Limb (tissue), 2 donors: ENCODE results near the gene TSPAN13.
A peak's percentile ranks its signal among the peaks of the same experiment; 100 is the strongest.

Experiments used
- DNase-seq, 2 donors: peaks; one replicate each; pipeline ENCODE4 v3.0.0-alpha.2; 2016; ENCODE audit errors: extremely low spot score in 2 of 2

Gene TSPAN13

DNA sequence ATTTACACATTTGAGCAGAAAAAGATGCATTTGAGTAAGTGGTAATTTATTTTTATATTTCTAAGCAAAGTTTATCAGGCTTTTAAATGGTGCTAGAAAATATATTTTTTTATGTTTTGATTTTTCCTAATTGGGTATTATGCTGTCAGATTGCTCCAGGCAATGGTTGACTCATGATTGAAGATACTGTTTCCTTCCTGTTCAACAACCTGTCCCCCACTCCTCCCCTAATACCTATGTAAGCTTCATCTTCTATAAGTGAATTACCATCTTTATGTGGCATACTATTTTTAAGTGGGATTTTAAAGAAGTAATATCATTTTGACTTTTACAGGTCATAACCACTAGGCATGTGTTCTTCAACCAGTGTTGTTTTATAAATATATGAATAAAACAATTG lies 21.4 kb downstream of the TSPAN13 start:
- DNase-seq = no peak

DNA sequence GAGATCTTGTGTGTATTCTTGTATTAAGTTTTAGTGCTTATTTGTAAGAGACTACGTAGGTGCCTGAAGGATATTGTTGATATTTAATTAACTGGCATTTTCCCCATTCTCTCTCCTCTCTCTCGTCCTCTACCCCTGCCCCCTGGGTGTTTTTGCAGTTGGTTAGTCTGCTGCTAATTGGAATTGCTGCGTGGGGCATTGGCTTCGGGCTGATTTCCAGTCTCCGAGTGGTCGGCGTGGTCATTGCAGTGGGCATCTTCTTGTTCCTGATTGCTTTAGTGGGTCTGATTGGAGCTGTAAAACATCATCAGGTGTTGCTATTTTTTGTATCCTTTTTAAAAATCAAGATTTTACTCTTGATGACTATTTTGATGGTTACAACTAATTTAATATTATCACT lies 22.5 kb downstream of the TSPAN13 start:
- DNase-seq = no peak

DNA sequence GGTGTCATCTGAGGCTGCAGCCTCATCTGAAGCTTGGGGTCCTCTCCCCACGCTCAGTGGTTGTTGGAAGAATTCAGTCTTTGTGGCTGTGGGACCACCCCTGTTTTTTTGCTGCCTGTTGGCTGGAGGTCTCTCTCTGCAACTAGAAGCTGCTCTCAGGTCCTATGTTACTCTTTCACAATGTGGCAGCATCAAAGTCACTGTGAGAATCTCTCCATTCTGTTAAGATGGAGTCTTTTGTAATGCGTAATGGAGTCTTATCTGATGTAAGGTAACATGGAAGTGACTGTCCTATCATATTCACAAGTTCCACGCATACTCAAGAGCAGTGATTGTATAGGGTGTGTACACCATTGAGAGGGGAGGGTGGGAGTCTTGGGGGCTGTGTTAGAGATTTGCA lies 24.9 kb downstream of the TSPAN13 start:
- DNase-seq = no peak

DNA sequence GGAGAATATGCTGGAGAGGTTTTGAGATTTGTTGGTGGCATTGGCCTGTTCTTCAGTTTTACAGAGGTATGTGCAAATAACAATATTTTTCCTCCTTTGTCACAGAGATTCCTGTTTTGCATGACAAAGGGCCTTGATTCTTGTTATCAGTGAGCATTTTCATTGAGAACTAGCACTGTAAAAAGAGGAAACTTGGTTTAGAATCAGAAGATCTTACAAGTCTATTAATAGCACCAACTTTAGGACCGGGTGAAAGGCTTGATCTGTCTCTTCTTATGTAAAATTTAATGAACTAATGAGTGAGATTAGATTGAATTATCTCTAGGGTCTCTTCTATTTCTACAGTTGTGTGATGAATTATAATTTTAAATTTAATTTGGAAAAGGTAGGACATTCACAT lies 25.5 kb downstream of the TSPAN13 start:
- no peak for DNase-seq

DNA sequence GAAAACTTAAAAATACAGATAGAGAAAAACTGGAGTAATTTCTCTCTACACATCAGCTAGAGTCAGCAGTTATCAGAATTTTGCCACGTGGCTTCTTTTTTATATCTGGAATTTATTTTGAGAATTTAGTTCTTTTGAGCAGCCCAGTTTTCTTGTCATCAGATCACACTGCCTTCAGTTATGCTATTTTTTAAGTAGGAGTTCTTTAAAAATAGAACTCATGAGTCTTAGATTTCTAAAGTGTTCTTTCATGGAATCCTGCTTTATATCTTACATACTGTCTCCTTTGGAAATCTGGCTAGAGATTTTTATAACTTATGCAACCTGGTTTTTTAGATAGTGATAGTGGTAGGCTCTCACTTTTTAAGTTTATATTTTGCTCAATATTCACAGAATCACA lies 27.0 kb downstream of the TSPAN13 start:
- no peak for DNase-seq

DNA sequence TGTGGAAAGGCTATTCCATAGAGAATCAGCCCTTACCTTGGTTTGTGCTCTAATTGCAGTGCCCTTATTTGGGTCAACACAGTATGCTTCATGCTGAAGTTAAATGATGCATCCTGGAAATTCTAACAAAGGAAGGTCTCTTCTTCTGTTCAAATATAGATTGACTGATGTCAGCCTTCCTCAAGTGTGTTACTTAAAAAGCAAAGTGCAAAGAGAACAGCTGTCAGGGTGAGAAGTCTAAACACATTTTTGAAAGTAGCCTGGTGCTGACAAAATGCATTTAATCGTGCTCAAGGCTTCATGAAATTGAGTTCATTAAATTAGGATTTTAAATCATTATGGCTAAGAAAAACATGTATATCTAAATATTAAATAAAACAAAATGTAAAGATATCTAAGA lies 31.8 kb downstream of the TSPAN13 start:
- no peak for DNase-seq

DNA sequence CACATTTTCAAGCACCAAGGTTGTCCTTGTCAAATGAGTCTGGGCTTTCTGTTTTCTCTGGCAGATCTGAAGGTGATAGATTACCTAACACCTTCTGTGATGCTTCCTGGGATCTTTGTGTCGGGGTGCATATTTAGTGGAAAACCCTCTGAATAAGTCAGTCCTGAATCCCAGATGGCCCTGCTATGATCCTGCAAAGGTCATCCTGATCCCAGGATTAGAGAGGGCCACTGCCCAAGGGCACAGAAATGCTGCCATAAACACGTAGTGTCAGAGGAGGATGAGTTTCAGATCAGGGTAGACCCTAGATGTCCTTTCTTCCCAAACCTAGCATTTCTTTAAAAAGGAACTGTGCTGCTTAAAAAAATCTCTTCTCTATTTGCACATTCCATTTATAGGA lies 32.3 kb downstream of the TSPAN13 start:
- no peak for DNase-seq

DNA sequence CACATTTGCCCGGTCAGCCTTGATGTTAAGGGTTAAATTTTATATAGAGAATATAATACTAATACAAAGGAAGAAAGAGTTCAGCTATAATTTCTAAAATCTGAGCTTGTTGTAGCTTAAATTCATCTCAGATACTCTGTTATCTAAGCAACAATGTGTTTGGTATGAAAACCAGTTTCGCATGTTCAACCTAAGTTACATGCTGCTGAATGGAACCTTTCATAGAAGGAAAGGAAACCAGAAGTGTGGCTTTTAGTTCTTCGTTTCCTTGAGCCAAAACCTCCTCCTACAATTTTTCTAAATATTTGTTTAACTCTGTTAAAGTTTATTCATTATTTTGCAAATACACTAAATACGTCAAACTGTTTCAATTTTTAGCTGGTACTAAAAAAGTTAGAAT lies 32.7 kb downstream of the TSPAN13 start:
- DNase-seq = no peak

DNA sequence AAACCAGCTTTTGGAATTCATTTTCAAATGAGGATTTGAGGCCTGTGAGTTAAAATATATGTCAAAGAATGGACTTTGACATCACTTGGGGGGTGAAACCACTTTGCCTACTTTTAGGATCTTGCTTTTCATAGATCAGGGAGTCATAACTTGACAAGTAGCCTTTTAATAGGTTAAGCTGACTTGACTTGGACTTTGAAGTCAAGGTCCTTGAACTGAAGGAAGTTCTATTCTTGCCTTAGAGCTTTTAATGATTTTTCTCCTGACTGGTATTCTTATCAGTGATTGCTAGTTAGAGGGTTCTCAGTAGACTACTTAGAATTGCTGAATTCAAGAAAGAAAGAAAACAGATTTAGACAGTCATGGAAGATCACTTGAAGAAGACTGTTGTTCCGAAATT lies 33.6 kb downstream of the TSPAN13 start:
- no peak for DNase-seq

DNA sequence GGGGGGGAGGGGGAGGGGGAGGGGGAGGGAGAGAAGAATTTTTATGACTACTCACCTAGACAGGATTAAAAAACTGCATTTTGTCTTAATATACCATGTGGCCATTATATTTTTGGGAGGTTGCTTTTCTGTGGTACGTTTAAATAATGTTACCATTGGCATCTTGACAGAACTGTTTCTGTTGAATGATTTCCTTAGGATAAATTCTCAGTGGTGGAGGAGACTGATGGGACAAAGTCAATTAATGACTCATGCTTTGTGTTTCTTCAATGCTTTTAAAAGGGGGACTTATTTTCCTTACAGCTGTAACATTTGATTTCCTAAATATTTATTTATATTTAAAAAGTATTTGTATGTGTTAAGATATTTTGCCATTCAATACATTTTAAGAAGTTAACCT lies 37.5 kb downstream of the TSPAN13 start:
- no peak for DNase-seq

DNA sequence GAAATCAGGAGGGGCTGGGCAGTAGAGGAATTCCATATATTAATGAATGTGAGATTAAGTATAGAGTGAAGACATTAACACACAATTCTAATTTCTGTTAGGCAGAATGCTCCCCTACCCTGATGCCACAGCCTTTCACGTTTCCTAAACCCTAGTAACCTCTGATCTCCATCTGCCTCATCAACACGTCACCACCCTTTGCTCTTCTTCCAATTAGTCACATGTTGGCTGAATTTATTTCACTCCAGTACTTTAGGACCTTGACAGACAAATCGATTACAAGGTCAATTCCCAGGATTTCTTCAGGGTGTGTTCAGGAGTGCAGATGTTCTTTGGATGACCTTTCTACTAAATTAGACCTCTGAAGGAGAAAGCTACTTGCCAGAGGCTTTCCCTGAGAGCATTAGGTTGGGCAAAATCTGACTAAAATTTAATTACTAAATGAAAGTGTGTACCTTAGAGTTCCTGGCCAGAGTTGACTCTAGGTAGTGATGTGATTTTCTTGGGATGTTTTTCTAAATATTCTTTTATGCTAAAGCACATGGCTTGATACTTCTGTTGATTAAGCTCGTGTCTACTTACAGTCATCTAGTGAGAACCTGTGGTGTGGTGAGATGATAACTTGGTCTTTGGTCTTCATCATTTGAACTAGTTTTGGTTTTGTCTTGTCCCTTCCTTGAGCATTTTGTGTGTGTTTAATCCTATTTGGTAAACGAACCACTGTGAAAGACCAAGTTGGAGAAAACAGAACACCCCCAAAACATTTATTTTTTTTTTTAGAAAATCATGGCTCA lies 38.5 kb downstream of the TSPAN13 start:
- DNase-seq = no peak

DNA sequence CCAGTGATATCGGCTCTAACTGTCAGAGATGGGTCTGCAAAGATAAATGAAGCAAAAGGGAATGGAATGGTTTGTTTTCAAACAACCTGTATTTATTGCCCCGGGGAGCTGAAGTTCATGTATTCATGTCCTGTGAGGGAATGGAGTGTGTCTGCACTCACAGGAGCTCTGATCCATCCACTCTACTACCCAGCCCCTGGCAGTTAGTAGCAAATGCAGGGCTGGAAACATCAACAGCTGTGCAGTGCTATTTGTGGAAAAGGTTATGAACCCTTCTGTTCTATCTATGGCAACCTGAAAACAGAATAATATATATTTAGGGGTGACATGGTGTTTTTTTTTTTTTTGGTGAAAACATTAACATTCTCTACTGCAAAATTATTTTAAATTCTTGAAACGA lies 41.4 kb downstream of the TSPAN13 start:
- no peak for DNase-seq

DNA sequence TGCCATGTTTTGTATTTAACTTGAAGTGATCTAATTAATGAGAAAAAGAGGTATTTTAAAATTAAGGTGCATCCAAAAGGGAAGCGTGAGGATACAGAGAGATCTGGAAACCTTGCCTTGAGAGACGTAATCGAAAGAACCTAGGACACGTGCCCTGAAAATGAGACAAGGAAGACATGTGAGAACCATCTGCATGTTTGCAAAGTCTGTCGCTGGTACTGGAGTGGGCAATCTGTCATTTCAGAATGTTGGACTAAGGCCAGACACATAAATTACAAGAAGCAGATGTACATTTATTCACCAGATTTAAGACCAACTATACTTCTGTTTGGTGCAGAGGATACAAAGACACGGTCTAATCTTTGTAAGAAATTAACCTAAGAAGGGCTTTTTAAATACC lies 42.1 kb downstream of the TSPAN13 start:
- no peak for DNase-seq

DNA sequence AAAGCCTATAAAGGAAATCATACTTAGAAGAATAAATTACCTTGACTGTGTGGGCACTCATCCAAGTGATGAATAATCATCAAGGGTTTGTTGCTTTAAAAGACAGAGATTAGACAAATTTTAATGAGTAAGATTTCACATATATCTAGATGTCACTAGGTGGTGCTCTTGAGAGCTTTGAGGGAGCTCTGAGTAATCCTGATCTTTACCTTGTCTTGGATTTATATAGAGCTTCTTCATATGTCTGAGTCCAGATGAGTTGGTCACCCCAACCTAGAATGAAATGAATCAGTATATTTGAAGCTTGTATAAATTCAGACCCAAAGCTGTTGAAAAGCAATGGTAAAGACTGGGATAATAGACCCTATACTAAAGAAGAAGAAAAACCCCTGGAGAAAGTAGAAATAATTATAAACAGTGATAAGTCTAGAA lies 47.6 kb downstream of the TSPAN13 start:
- peak in 1 of 2 donors; percentile 32 for DNase-seq

DNA sequence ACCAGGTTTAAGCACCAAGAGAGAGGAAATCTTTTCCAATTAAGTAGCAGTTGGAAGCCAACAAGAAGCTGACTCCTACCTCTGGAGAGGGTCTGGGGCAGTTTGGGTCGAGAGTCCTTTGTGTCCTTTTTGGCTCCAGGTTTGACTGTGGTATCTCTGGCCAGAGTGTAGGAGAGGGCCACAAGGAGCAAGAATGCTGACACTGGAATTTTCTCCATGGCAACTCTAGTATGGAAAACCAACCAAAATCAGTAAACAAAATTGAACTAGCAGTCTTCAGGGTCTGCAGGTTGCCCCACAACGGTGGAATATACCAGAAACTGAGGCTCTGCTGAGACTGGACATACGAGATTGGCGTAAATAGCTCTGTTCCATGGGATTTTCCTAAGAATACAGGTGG lies 48.0 kb downstream of the TSPAN13 start:
- DNase-seq = no peak

DNA sequence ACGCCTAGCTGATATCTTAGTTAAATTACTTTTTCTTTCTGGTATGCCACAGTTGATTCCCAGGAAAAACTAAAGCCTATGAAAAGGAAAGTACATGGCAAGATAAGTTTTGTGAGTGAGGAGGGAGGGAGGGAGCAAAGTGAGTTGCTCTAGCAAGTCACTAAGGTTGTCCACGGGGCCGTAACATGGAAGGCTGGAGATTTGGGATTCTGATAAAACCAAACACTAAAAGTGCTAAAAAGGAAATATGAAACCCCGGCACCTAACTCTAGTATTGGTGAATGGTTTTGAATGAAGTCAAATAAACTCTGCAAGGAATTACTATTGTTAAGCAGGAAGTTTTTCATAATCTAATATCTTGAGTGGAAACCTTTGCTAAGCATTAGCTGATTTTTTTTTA lies 49.6 kb downstream of the TSPAN13 start:
- no peak for DNase-seq

DNA sequence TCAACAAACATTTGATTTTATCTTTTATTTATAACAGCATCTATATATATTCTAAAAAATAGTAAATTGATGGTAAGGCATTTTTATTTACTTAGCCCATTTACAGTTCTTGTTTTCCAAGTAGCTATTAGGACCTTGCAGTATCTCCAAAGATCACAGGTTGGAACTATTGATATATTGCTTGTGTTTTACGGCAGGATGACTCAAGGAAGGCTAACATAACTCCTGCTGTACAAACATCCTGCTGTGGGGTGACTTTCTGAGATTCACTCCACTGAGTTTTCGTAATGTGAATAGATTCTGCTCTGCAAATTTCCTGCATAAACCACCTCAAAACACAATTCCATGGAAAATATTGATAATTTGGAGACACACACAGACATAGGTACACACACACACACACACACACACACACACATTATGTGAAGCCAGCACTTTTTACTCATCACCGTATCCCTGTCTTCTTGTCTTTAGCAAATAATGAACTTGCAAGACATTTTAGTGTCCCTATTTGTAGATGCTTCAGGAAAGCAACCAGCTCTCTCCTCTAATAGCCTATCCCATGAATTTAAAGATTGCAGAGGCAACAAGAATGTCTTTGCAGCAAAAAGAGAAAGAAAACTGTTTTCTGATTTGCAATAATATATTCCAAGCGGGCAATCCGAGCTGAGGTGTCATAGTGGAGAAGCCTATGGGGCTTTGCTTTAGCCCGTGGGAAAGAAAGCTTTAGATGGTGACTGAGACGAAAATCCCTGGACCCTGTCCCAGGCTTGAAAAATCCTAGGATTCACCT lies 50.5 kb downstream of the TSPAN13 start:
- DNase-seq = no peak

DNA sequence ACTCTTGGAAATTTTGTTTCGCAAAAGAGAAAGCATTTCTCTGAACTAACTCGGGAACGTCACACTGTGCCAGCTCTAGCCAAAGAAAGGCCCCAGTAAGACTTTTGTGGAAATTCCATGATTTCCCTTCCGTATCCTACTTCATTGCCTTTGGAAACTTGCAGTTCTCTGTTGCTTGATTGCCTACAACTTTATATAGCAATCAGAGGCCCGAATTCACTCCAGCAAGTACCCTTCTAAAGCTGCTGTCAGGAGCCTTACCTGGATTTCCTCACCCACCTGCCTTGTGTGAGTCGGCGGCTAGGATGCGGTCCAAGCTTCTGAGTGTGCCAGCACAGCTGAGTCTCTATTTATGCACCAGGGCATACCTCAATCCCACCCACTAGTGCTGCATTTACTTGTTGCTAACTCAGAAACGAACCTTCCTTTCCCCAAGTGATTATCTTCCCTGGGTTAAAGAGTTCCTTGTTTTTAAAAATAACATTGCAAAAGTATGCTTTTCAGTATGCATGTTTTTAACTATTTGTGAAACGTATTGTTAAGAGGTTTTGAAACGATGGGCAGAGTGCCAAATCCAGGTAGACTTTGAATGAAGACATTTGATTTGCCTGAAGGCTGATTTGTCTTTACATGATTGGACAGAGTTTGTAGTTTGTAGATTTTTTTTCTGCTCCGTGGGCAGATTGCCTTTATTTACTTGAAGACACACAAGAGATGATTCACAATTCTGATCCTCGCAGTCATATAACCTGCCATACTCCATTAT lies 51.3 kb downstream of the TSPAN13 start, which contains the start of gene AGR2:
AGR2 (minus strand) TSS at position 326 of the 766 bp plus-strand sequence. CDS start 3,203 bp downstream, outside the sequence.
- DNase-seq = no peak

DNA sequence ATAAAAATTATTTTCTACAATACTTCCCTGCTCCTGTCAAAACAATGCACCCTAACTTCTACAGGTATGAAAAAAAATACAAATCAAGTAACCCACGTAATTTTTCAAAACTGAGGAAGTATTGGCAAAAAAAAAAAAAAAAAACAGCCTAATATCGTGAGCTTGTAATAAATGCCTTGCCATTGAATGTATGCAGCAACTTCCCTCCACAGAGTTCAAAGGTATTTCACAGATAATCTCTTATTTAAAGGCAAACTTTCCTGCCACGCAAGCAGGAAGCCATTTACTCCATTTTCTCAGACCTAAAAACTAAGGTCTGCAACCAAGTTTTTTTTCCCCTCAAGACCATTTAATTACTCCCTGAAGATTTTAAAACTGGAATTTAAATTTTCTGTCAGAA lies 51.9 kb downstream of the TSPAN13 start:
- no peak for DNase-seq

DNA sequence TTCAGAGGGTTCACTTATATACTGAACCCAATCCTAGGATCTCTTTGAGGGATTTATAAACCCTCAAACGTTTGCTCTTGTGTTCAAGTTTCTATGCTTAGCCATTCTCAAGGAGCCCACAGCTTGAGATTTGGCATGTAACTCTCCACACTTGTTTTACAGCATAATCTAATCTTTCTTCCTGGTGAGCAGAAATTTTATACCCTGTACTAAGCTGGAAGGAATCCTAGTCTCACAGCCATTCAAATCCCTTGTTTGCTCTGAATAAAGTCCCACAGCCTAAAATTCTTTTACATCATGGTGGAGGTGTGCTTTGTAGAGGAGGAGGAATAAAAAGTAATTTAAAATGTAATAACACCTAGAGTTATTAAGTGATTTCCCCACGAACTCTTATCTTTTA lies 56.6 kb downstream of the TSPAN13 start:
- no peak for DNase-seq

DNA sequence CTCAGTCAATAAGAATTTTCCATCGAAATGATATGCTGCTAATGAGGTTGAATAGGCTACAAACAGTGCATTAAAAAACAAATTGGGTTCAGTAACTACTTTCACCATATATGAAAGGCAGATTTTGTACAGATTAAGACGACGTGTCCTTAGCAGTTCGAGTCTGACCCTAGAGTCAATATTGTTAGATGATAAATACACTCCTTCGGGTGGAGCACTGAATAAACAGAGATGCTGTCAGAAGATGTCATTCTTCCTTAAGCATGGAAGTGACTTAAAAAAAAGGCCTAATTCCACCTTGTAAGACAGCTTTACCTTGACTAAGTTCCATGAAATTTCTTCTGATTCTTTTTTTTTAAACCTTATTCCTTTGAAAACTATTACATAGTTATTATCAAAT lies 57.0 kb downstream of the TSPAN13 start:
- DNase-seq = no peak

DNA sequence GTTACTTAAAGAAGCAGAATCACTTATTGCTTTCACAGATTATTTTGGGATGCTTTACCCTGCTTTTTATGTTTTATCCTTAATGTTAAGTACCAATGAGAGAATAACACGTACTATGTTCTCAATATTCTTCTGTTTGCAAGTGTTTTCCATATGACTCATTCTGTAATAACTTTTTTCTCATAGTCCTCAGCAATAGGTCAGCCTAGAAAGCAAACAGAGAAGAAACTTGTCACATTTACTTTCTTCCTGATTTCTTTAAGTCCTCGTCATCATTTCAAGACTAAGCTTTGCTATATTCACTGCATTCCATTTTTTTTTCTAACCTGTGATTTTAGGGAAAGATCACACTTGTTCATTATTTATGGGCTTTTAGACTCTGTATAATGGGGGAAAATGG lies 58.0 kb downstream of the TSPAN13 start:
- no peak for DNase-seq
